Endodermal cell (in vitro differentiated cells): ENCODE results near the gene FOXD1. TPM values are rescaled to one million over a fixed set of nuclear protein-coding genes. Genes with fewer than 3 reads are reported as not detected.
"Not testable (repeated sequence)": the region's sequence is repeated elsewhere in the genome, so short reads cannot be mapped to it uniquely, and the experiment has no call there.

Source experiments
- DNase-seq: peaks from one replicate; pipeline ENCODE4 v3.0.0-alpha.2; 2017
- H3K27ac ChIP-seq: 2 replicates; pipeline ENCODE4 v1.5.1; 2013; ENCODE audit warnings: mild to moderate bottlenecking, low read depth, low read length, moderate library complexity
- H3K27me3 ChIP-seq: 2 replicates; pipeline ENCODE4 v1.6.1; 2013; ENCODE audit warnings: mild to moderate bottlenecking, low read length, moderate library complexity; ENCODE audit not compliant: insufficient read depth, control insufficient read depth, poor library complexity, severe bottlenecking
- H3K36me3 ChIP-seq: 2 replicates; pipeline ENCODE4 v1.7.0; 2013; ENCODE audit warnings: mild to moderate bottlenecking, low read length, moderate library complexity; ENCODE audit not compliant: control insufficient read depth, insufficient read depth
- H3K4me1 ChIP-seq: one replicate; pipeline ENCODE4 v1.7.0; 2013; ENCODE audit warnings: low read length; ENCODE audit not compliant: control insufficient read depth, insufficient read depth
- H3K4me3 ChIP-seq: 2 replicates; pipeline ENCODE4 v1.5.1; 2013; ENCODE audit warnings: mild to moderate bottlenecking, low read length, moderate library complexity
- H3K9ac ChIP-seq: 2 replicates; pipeline ENCODE4 v1.6.1; 2013; ENCODE audit warnings: mild to moderate bottlenecking, low read length, moderate library complexity; ENCODE audit not compliant: poor library complexity, severe bottlenecking; ENCODE audit errors: extremely low read depth
- H3K9me3 ChIP-seq: 2 replicates; pipeline ENCODE4 v1.6.1; 2013; ENCODE audit warnings: mild to moderate bottlenecking, low read length, moderate library complexity; ENCODE audit not compliant: control insufficient read depth
- H3K27ac Mint-ChIP-seq: 2 replicates; pipeline ENCODE4 v1.8.0; 2020; ENCODE audit warnings: mixed read lengths
- H3K27me3 Mint-ChIP-seq: 2 replicates; pipeline ENCODE4 v1.8.0; 2021; ENCODE audit warnings: mild to moderate bottlenecking, mixed read lengths; ENCODE audit not compliant: insufficient read depth
- H3K36me3 Mint-ChIP-seq: 2 replicates; pipeline ENCODE4 v1.8.0; 2020; ENCODE audit warnings: low read depth, mixed read lengths
- H3K4me1 Mint-ChIP-seq: 2 replicates; pipeline ENCODE4 v1.8.0; 2020; ENCODE audit warnings: mixed read lengths
- H3K4me3 Mint-ChIP-seq: 2 replicates; pipeline ENCODE4 v1.8.0; 2020; ENCODE audit warnings: mild to moderate bottlenecking, moderate library complexity, mixed read lengths
- H3K9me3 Mint-ChIP-seq: 2 replicates; pipeline ENCODE4 v1.8.0; 2020; ENCODE audit warnings: mild to moderate bottlenecking, mixed read lengths
- CTCF ChIP-seq: fragments of 200-600 bp; sonication (generic); conservative IDR thresholded peaks from 2 replicates; pipeline ENCODE4 v1.5.0; 2021; ENCODE audit warnings: antibody characterized with exemption, mild to moderate bottlenecking
- WGBS, 2 experiments: methylation state at CpG; one replicate each; pipeline versions ENCODE4 v1.1.5 to v1.1.7; 2013; ENCODE audit warnings: missing lambda C conversion rate in 2 of 2, mixed read lengths in 1 of 2; ENCODE audit not compliant: insufficient coverage in 1 of 2, insufficient read length in 1 of 2; 5-methylcytosine and 5-hydroxymethylcytosine counted together
- total RNA-seq, 2 donors: library from RNA; stranded (reverse); fragmentation: NEBNext Ultra II Directional in 1 of 2; extraction: Animal tissue kit (Norgen Biotek cat#: 25700) in 1 of 2; gene quantifications; 2 replicates in 1 of 2; 3 replicates in 1 of 2; pipeline ENCODE4 v1.2.1, GENCODE V29; 2021

The FOXD1 gene
- total RNA-seq, 2 donors from 2014 or later, result 0.29 to 0.59 TPM

DNA sequence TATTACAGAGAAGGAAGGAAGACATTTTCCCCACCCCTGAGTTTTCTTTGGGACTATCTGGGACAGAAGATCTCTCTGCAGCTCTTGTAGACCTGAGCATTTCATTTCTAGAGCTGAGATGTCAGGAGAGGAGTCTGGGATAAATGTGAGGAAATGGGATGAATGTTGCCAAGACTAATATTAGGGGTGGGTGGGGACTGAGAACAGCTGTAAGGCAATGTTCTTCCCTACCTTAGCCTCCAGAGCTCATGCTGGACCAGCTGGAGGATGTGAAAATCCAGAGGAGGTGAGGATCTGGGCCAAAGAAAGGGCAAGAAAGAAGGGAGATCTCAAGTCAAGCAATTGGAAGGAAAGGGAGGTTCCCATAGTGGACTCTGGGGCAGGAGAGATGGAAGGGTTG, 23.1 kb upstream of the FOXD1 start:
- no peak for TF ChIP-seq CTCF
- Mint-ChIP-seq H3K4me1 (no peaks in the 10 kb centered on the region), H3K27me3 (no peaks in the 10 kb centered on the region), H3K36me3 (no peaks in the 10 kb centered on the region), H3K27ac (no peak overlapping the region), H3K4me3 (no peak overlapping the region), H3K9me3 (peaks cover 8% of the 10 kb centered on the region)
- Histone ChIP-seq H3K4me1 (no peaks in the 10 kb centered on the region), H3K9ac (no peak overlapping the region), H3K36me3 (no peaks in the 10 kb centered on the region), H3K27me3 (no peaks in the 10 kb centered on the region), H3K4me3 (no peak overlapping the region), H3K27ac (no peak overlapping the region), H3K9me3 (no peaks in the 10 kb centered on the region)
- DNase-seq, result no peak

GRCh38 chr5:73469878-73470277, 21.3 kb upstream of the FOXD1 start:
- no peaks in the 10 kb centered on the region for H3K27me3 ChIP-seq
- H3K4me3 Mint-ChIP-seq, result no peak overlapping the region
- H3K4me1 ChIP-seq, result no peaks in the 10 kb centered on the region
- H3K4me1 Mint-ChIP-seq, result no peaks in the 10 kb centered on the region
- H3K9me3 Mint-ChIP-seq, result peaks cover 11% of the 10 kb centered on the region
- no peaks in the 10 kb centered on the region for H3K36me3 ChIP-seq
- TF ChIP-seq CTCF, result no peak
- peaks cover 5% of the 10 kb centered on the region for H3K27me3 Mint-ChIP-seq
- no peaks in the 10 kb centered on the region for H3K9me3 ChIP-seq
- no peak overlapping the region for H3K27ac ChIP-seq
- H3K36me3 Mint-ChIP-seq, result no peaks in the 10 kb centered on the region
- H3K4me3 ChIP-seq, result no peak overlapping the region
- WGBS, 2 experiments, result 89 to 97% methylated on average over 4 to 8 of the region's 8 CpGs
- no peak overlapping the region for H3K9ac ChIP-seq
- no peak overlapping the region for H3K27ac Mint-ChIP-seq
- no peak for DNase-seq

GRCh38 chr5:73468638-73469037, 20.1 kb upstream of the FOXD1 start:
- not testable (repeated sequence) for H3K27ac ChIP-seq, H3K27ac Mint-ChIP-seq, H3K36me3 Mint-ChIP-seq, H3K9ac ChIP-seq, H3K4me3 ChIP-seq, DNase-seq, H3K4me1 ChIP-seq, H3K36me3 ChIP-seq, H3K27me3 ChIP-seq, H3K9me3 ChIP-seq, H3K4me3 Mint-ChIP-seq, H3K4me1 Mint-ChIP-seq
- Mint-ChIP-seq H3K9me3 (peaks cover 11% of the 10 kb centered on the region), H3K27me3 (peaks cover 10% of the 10 kb centered on the region)
- 89% methylated on average over 1 of the region's 3 CpGs; no CpG with 5 or more reads in 1 of the 2 experiments for WGBS, 2 experiments

DNA sequence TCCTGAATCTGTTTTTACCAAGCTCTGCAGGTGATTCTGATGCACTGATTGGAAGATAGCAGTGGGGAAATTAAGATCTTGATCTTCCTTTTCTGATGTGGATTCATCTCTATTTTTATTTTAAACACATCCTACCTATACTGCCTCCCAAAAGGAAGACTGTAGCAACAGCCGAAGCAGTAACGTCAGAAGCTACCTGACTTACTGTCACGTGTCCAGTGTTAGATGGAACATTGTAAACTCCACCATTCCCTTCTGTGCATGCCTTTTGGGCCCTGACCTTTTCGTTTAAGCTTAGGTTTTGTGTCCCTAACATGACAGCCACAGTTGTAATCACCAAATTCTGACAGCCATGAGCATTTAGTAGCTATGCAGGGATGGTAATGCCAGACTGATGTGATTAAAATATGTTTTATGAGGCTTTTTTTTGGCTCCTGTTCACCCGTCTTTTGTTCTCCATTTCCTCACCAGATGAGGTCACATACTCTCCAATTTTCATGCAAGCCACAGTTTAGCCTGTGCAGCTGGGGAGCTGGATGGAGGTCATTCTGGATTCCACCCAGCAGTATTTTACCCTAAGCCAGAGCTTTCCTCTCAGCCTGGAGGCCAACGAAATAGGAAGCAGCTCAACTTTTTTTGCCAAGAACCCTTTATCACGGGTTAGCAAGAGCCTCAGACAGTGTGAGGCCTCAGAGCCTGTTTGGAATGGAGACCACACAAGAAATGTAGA, 15.6 kb upstream of the FOXD1 start:
- Histone ChIP-seq H3K4me1 (no peaks in the 10 kb centered on the region), H3K36me3 (no peaks in the 10 kb centered on the region), H3K4me3 (no peak overlapping the region), H3K27ac (no peak overlapping the region), H3K9ac (no peak overlapping the region), H3K27me3 (no peaks in the 10 kb centered on the region), H3K9me3 (no peaks in the 10 kb centered on the region)
- WGBS, 2 experiments, result 79 to 88% methylated on average over 5 to 7 of the region's 7 CpGs
- Mint-ChIP-seq H3K9me3 (peaks cover 8% of the 10 kb centered on the region), H3K36me3 (no peaks in the 10 kb centered on the region), H3K4me3 (no peak overlapping the region), H3K4me1 (peaks cover 2% of the 10 kb centered on the region), H3K27ac (no peak overlapping the region), H3K27me3 (peaks cover 22% of the 10 kb centered on the region)
- no peak for DNase-seq
- TF ChIP-seq CTCF, result no peak
